IgD-negative memory B cell (primary cell): ENCODE measurements around the gene PRSS56. TPM values are rescaled to one million over a fixed set of nuclear protein-coding genes. Genes with fewer than 3 reads are reported as not detected.

Source experiments
- H3K27ac Mint-ChIP-seq, 3 donors: one replicate each; pipeline ENCODE4 v1.8.0; 2020 to 2022; ENCODE audit warnings: mild to moderate bottlenecking in 3 of 3, mixed read lengths in 3 of 3, moderate library complexity in 1 of 3
- H3K27me3 Mint-ChIP-seq: one replicate; pipeline ENCODE4 v1.8.0; 2021; ENCODE audit warnings: mixed read lengths
- H3K36me3 Mint-ChIP-seq: one replicate; pipeline ENCODE4 v1.8.0; 2020; ENCODE audit warnings: mild to moderate bottlenecking, mixed read lengths
- H3K4me1 Mint-ChIP-seq, 3 donors: one replicate each; pipeline ENCODE4 v1.8.0; 2020 to 2022; ENCODE audit warnings: mixed read lengths in 3 of 3, mild to moderate bottlenecking in 1 of 3
- H3K4me3 Mint-ChIP-seq, 4 donors: one replicate each; pipeline ENCODE4 v1.8.0; 2020 to 2022; ENCODE audit warnings: mild to moderate bottlenecking in 4 of 4, mixed read lengths in 4 of 4, moderate library complexity in 3 of 4
- H3K9me3 Mint-ChIP-seq, 3 donors: one replicate each; pipeline ENCODE4 v1.8.0; 2020 to 2021; ENCODE audit warnings: mixed read lengths in 3 of 3, mild to moderate bottlenecking in 1 of 3
- polyA plus RNA-seq: library from polyadenylated mRNA; unstranded; fragments of 300-500 nt; fragmentation: Illumina TruSeq; gene quantifications from one replicate; pipeline ENCODE4 v1.2.3, GENCODE V29; 2021

PRSS56 gene
- polyA plus RNA-seq, 1 donor from 2014 or later = not detected

DNA sequence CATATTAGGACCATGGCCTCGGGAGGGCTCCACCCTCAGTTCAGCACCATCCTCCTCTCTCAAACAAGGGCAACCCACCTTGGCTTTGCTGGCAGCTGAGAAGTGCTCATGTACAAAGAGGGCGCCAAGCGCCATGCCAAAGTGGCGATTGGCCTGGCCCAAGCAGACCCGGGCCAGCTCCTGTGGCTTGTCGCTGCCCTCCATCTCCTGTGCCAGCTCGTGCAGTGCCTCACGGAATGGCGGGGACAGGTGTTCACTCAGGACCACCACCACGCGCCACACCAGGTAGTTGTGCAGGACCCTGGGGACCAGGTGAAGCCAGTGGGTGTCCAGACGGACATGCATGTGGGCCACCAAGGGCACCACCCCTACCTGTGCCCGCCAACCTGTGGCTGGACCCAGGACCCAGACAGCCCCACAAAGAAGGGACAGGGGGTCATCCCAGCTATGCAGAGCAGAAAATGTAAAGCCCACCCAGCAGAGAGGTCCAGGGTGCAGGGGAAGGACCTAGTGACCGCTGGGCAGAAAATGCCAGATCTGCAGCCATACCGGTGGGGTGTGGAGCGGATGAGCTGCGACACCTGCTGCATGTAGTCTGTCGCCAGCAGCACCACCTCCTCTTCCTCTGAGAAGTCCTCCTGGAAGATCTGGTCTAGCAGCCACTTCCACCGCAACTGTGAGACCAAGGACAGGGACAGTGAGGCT lies 36.1 kb upstream of the PRSS56 start:
- no peaks in the 10 kb centered on the region for H3K9me3 Mint-ChIP-seq
- peaks cover 0 to 6% (median 3%) of the 10 kb centered on the region in 3 donors for H3K4me1 Mint-ChIP-seq
- peak overlapping the region in 2 of 4 donors; percentile 23 to 45 for H3K4me3 Mint-ChIP-seq
- peaks cover 1% of the 10 kb centered on the region for H3K36me3 Mint-ChIP-seq
- H3K27ac Mint-ChIP-seq = peak overlapping the region in 1 of 3 donors; percentile 31
- peaks cover 23% of the 10 kb centered on the region for H3K27me3 Mint-ChIP-seq

DNA sequence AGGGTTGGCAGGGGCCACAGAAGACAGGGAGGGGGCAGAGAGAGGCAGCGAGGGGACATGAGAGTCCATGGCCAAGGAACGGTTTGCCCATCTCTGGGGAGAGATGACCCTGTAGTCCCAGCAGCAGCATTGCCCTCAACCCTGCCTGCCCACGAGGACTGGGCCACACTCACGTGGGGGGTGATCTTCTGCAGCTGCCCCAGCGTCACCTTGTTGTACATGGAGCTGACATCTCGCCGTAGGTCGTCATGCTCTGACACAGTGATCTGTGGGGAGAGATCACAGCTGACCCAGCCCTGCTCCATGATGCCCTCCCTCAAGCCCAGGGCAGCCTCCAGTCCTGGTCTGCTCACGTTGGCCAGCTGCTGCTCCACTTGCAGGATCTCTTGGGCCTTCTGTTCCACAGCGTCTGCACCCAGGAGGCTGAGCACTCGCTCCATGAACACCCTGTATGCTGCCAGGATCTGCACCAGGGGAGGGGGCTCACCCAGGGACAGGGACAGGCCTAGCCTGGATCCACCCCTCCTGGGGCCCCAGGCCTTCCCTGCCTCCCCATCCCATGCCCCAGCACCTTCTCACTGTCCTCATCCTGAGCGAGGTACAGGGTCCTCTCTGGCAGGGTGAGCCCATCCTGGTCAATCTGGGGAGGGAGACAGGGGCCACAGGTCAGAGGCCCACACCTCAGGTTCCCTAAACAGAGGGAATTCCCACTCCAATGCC lies 35.4 kb upstream of the PRSS56 start:
- peaks cover 1% of the 10 kb centered on the region for H3K36me3 Mint-ChIP-seq
- H3K4me1 Mint-ChIP-seq = peaks cover 0 to 6% (median 3%) of the 10 kb centered on the region in 3 donors
- H3K27ac Mint-ChIP-seq = peak overlapping the region in 1 of 3 donors; percentile 31
- no peaks in the 10 kb centered on the region for H3K9me3 Mint-ChIP-seq
- peaks cover 28% of the 10 kb centered on the region for H3K27me3 Mint-ChIP-seq
- peak overlapping the region in 2 of 4 donors; percentile 23 to 45 for H3K4me3 Mint-ChIP-seq

DNA sequence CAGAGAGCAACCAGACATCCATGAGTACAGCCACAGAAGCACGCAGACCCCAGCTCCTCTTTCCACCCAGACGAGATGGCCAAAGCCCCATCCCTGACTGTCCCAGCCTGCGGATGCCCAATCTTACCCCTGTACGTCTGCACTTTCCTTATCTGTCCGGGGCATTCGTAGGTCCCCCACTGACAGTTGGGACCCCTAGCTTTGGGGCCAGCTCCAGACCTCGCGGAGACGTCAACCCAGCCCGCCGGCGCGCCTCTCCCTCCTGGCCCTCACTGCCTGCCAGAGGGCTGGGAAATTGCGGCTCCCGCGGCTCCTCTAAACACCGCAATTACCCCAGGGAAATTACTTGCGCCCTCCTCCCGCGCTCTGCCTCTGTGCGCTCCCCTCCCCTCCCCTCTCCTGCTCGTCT lies 34.8 kb upstream of the PRSS56 start:
- H3K9me3 Mint-ChIP-seq = no peaks in the 10 kb centered on the region
- H3K36me3 Mint-ChIP-seq = peaks cover 1% of the 10 kb centered on the region
- peak overlapping the region in 1 of 3 donors; percentile 39 for H3K27ac Mint-ChIP-seq
- H3K4me3 Mint-ChIP-seq = peak overlapping the region in 1 of 4 donors; percentile 22
- peaks cover 0 to 6% (median 3%) of the 10 kb centered on the region in 3 donors for H3K4me1 Mint-ChIP-seq
- H3K27me3 Mint-ChIP-seq = peaks cover 28% of the 10 kb centered on the region

DNA sequence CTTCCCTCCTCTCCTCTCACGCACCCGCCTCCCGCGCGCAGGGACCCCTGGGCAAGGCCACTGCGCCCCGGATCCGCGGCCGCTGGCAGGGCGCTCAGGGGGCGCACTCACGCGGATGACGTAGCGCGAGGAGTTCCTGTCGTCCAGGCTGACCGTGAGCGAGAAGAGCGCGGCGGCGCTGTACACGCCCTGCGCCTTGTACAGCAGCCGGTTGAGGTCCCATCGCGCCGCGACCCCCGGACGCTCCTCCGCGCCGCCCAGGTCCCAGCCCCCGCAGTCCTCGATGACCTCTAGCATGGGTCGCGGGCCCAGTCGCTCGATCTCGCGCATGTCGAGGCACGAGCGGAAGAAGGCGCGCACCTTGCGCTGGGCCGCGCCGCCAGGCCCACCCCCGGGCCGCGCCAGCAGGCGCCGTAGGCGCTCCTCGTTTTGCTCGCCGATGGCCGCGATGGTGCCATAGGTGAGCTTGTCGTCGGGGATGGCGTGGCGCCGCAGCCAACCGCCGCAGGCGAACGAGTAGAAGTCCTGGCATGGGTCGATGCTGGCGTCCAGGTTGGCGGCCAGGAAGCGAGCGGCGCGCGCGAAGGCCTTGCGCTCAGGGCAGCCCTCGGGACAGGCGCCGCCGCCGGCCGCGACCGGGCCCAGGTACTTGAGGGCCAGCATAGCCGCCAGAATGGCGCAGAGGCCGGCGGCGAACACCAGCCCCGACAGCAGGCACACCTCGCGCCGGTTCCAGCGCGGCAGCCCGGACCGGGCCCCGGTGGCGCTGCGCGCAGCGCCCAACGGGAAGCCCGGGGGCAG lies 34.2 kb upstream of the PRSS56 start:
- no peaks in the 10 kb centered on the region for H3K9me3 Mint-ChIP-seq
- H3K36me3 Mint-ChIP-seq = peaks cover 1% of the 10 kb centered on the region
- H3K27me3 Mint-ChIP-seq = peaks cover 28% of the 10 kb centered on the region
- no peak overlapping the region for H3K4me3 Mint-ChIP-seq
- no peak overlapping the region for H3K27ac Mint-ChIP-seq
- peaks cover 0 to 6% (median 3%) of the 10 kb centered on the region in 3 donors for H3K4me1 Mint-ChIP-seq

DNA sequence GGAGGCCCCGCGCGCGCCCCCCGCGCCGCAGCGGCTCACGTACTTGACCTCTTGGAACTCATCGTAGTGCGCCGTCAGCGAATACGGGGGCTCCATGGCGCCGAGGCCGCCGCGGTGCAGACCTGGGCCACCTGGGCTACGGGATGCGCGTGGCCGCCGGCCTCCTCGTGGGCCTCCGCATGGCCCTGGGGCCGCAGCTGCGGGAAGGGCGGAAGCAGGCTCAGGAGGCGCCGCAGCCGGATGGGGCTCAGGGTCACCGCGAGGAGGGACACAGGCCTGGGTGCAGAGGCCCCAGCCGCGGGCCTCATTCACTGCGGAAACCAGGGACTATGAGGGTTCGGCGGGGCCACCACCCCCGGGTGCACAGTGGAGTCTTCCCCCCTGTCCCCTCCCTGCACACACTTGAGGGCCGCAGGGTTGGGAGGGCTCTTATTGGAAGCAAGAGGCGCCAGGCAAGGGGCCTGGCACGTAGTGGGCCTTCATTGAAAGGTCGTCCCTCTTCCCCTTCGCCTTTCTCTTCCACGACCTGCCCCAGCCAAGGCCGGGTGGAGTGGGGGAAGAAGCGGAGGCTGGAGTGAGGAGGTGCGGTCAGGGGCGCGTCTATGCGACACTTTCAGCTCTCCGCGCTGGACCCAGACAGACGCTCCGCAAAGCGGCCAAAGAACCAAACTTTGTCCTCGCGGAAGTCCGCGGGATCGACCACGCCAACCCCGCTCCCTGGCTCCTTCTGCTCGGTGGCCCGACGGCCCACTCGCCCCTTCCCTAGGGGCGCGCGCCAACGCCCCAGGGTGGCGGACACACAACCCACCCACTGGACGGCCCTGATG lies 33.4 kb upstream of the PRSS56 start:
- no peak overlapping the region for H3K27ac Mint-ChIP-seq

DNA sequence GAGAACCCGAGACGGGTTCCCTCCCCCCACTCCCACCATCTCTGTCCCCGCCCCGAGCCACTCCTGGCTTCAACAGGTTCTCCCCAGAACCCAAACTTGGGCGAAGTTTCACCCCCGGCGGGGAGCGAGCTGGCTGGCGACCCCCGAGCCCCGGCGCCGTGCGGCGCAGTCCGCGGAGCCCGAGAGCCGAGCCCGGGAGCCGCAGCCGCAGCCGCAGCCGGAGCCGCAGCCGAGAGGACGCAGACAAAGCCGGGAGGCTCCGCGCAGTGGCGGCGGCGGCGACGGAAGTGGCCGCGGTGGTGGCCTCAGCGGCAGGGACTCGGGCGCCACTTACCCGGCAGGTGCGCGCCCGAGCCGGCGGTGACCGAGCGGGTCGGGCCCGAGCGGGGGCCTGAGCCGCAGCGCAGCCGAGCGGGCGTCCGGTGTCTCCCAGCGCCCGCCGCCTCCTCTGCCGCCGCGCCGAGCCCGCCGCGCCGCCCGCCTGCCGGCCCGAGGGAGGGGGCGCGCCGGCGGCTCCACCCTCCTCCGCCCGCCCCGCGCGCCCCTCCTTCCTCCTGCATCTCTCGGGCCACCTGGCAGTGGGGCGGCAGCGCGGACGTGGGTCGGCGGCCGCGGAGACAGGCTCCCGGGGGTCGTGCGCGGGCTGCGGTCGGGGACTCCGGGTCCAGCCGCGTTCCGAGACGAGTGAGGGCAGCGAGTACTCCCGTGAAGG lies 32.6 kb upstream of the PRSS56 start, which contains the start of gene ECEL1:
TSS of gene ECEL1 (minus strand) at position 450 of the 712 bp plus-strand sequence. CDS start 1,181 bp downstream, outside the sequence.
- H3K4me1 Mint-ChIP-seq = peaks cover 0 to 6% (median 3%) of the 10 kb centered on the region in 3 donors
- peaks cover 31% of the 10 kb centered on the region for H3K27me3 Mint-ChIP-seq
- H3K36me3 Mint-ChIP-seq = peaks cover 1% of the 10 kb centered on the region
- no peak within 1 kb of the TSS for H3K27ac Mint-ChIP-seq
- H3K9me3 Mint-ChIP-seq = no peaks in the 10 kb centered on the region
- H3K4me3 Mint-ChIP-seq = peak within 1 kb of the TSS in 2 of 4 donors; percentile 64 to 74

More for the DNA sequence above, 33.4 kb upstream of the PRSS56 start:
- Mint-ChIP-seq H3K27me3 (peaks cover 31% of the 10 kb centered on the region), H3K9me3 (no peaks in the 10 kb centered on the region), H3K4me1 (peaks cover 0 to 6% (median 3%) of the 10 kb centered on the region in 3 donors), H3K36me3 (peaks cover 1% of the 10 kb centered on the region), H3K4me3 (peak overlapping the region in 1 of 4 donors; percentile 64)

DNA sequence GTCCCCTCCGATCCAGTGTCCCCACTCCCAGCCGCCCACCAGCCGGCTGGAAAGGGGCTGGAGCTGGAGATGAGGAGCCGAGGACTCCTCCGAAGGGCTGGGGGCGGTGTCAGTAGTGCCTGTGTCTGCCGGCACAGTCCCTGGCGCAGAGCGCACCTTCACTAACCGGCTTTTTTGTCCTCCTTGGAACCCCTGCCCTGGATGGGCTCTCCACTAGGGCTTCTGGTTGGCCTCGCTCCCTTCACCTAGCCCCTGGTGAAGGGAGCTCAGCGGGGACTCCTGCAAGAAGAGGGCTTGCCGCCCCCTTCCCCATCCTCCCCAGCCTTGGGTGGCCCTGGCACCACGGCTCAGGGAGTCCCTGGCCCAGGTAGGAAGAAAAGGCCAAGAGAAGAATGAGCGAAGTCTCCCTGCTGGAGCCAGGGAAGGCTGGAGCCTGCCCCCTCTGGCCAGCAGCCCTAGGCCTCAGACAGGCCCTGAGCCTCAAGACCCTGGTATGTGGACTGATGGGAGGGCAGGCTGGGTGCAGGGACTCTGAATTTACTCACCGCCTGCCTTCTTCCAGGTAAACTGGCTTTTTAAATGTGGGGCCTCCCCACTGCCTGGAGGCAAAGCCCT lies 32.0 kb upstream of the PRSS56 start:
- H3K4me1 Mint-ChIP-seq = peaks cover 0 to 6% (median 3%) of the 10 kb centered on the region in 3 donors
- no peaks in the 10 kb centered on the region for H3K36me3 Mint-ChIP-seq
- H3K9me3 Mint-ChIP-seq = no peaks in the 10 kb centered on the region
- no peak overlapping the region for H3K27ac Mint-ChIP-seq
- H3K4me3 Mint-ChIP-seq = peak overlapping the region in 2 of 4 donors; percentile 21 to 74
- peaks cover 31% of the 10 kb centered on the region for H3K27me3 Mint-ChIP-seq

DNA sequence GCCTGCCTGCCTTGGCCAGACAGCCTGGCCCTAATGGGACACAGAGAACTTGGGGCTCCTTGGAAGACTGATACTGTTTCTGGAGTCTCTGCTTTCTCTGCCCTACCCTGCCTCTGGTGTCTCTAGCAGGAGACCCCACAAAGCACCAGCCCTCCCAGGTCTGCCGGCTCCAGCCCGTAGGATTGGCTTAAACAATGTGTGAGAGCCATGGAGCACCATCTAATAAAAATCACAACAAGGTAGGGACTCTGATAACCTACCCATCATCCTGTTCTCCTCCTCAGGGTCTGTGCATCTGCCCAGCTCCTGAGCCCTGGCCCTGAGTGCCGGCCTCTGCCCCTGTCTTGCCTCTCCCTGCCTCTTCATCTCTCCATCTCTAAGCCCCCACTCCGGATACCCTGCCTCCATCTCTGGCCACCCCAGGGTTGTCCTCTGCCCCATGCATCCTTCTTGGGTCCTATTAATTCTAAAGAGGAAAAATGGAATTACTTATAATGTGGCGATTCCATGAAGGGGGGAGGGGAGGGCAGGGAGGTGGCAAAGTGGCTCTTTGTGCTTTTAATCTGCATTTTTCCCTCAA lies 31.4 kb upstream of the PRSS56 start:
- Mint-ChIP-seq H3K4me3 (peak overlapping the region in 2 of 4 donors; percentile 25 to 74), H3K27me3 (peaks cover 31% of the 10 kb centered on the region), H3K36me3 (no peaks in the 10 kb centered on the region), H3K27ac (no peak overlapping the region), H3K4me1 (peaks cover 0 to 6% (median 3%) of the 10 kb centered on the region in 3 donors), H3K9me3 (no peaks in the 10 kb centered on the region)

DNA sequence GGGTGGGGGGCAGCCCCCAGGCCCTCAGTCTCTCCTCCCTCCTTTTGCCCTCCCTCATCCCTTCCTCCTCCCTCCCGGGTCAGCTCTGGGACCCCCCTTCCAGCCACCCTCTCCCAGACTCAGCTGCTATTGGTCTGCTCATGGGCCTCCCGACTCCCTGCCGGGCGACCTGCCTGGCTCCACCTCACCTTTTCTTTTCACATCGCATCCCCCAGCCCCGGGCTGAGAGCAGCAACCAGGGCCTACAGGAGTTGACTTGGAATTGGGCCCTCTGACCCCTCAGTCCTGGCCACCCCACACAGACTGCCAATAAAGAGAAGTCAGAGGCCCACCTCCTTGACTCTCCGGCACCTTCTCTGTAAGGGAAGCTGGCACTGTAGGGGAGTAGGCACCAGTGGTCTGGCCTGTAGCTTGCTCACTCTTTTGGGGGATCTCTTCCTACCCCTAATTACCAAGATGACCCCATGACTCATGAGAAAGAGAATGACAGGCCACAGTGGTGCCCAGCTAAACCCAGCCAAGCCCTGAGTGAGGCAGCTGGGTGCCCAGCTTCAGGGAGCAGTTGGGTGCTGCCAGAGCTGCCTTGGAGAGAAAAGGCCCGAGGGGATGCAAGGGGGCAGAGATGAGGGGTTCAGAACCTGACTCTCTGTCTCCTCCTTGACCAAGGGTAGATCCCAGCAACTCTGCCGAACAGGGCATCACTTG lies 30.5 kb upstream of the PRSS56 start:
- Mint-ChIP-seq H3K4me1 (peaks cover 0 to 6% (median 3%) of the 10 kb centered on the region in 3 donors), H3K27me3 (peaks cover 27% of the 10 kb centered on the region), H3K27ac (no peak overlapping the region), H3K9me3 (no peaks in the 10 kb centered on the region), H3K36me3 (no peaks in the 10 kb centered on the region), H3K4me3 (peak overlapping the region in 1 of 4 donors; percentile 81)

DNA sequence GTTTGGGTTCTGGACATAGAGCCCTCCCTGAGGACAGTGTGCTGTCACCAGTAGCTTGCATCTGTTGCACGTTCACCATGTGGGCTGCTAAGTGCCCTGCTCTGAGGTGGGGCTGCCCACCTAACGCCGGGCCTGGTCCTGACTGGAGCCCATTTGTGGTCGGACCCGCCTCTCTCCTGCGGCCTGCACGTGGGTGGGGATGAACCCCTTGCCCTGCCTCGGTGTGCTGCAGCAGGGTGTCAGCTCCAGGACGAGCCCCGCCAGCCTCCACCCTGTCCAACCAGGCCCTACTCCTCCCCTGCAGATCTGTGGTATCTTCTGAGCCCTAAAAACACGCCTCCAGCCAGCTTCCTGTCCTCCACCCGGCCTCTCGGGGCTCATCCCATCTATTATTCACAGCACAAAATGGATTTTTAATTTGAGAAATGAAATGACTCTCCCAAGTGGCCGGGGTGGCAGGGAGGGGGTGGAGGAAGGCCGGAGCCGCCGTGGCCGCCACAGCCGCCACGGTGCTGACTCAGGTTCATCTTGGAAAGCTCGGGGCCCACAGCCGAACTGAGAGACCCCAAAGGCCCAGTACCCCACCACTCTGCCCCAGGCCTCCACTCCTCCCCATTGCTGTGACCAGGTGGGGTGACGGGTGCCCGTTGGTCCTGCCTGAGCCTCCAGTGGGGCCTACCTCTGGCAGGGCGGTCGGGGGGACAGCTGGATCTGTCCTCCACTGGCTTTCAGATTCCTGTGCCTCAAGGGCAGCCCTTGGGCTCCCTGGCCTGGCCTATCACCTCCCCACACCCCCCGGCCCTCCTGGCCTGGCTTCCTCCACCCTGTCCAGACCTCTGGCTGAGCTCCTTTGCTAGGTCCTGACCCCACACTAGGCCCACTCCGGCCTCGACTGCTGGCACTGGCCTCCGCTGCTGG lies 29.7 kb upstream of the PRSS56 start:
- peaks cover 0 to 6% (median 2%) of the 10 kb centered on the region in 3 donors for H3K4me1 Mint-ChIP-seq
- H3K27ac Mint-ChIP-seq = peak overlapping the region in 1 of 3 donors; percentile 71
- no peaks in the 10 kb centered on the region for H3K36me3 Mint-ChIP-seq
- no peaks in the 10 kb centered on the region for H3K9me3 Mint-ChIP-seq
- H3K27me3 Mint-ChIP-seq = peaks cover 21% of the 10 kb centered on the region
- H3K4me3 Mint-ChIP-seq = no peak overlapping the region

DNA sequence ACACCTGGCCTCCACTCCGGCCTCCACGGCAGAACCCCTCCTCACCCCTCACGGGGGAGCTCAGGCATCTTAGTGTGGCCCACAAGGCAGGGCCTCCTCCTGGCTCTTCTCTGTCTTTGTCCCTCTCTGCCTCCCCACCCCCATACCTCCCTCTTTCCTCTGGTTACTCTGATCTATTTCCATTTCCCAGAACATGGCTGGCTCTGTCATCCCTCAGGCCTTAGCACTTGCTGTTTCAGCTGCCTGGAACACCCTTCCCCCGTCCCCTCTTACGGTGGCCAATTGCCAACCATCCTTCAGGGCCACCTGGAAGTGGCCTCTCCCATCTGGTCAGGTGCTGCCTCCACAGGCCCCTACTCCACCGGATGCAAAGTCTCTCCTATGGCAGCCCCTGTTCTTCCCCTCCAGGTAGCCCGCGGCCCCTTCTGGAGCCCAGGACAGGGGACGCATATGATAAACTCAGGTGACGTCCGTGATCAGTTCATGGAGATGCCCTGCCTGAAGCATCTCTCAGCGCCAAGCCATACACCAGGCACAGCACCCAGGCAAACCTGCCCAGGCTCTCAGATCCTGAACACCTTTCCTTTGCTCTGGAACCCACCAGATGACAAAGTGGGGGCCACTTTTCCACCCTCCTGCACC lies 28.9 kb upstream of the PRSS56 start:
- H3K4me3 Mint-ChIP-seq = no peak overlapping the region
- no peaks in the 10 kb centered on the region for H3K9me3 Mint-ChIP-seq
- H3K27me3 Mint-ChIP-seq = peaks cover 20% of the 10 kb centered on the region
- no peaks in the 10 kb centered on the region for H3K36me3 Mint-ChIP-seq
- peaks cover 0 to 6% (median 2%) of the 10 kb centered on the region in 3 donors for H3K4me1 Mint-ChIP-seq
- H3K27ac Mint-ChIP-seq = no peak overlapping the region
